ENCODE results near the gene DNPH1. TPM values are rescaled to one million over a fixed set of nuclear protein-coding genes. Genes with fewer than 3 reads are reported as not detected.

DNPH1 gene
- total RNA-seq, 1 experiment from 2014 or later, result 47.0 TPM

DNA sequence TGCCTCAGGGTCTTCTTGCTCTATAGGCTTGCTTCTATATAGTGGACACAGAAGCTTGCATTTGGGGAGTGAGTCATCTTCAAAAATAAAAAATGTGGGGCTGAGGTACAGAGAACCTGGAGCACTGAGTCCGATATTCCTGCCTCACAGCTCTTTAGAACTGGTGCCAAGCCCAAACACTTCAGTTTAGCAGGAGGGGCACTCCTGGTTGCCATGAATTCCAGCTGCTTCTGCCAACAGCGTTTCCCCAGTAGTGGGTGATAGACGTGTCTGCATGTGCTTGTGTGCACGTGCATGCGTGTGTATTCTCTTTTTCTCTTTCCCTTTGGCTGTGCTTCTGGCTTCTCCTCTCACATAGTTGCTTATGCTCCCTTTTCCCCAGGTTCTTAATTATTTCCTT is 11.9 kb downstream of the DNPH1 start:
- Histone ChIP-seq H2BK20ac (ENCODE audit: low read depth, low read length, poor library complexity, severe bottlenecking) (no peak overlapping the region), H3K56ac (ENCODE audit: insufficient read length, low read depth, low read length) (no peak overlapping the region), H3K9ac (ENCODE audit: extremely low read depth, insufficient read length, low read length) (no peak overlapping the region), H3K14ac (ENCODE audit: insufficient read depth, low read length) (no peak overlapping the region), H4K8ac (replicated peaks; ENCODE audit: insufficient read length, low read depth, low read length) (no peak overlapping the region), H3K79me1 (ENCODE audit: insufficient read depth, low read depth, low read length, poor library complexity, severe bottlenecking) (no peaks in the 10 kb centered on the region), H3K4me2 (ENCODE audit: insufficient read depth, insufficient read length, low read length) (no peak overlapping the region), H2BK12ac (ENCODE audit: insufficient read length, low read depth, low read length) (no peak overlapping the region), H3K18ac (ENCODE audit: insufficient read length, low read depth, low read length) (no peak overlapping the region), H3K23me2 (ENCODE audit: insufficient read length, low read depth, low read length, poor library complexity, severe bottlenecking) (no peaks in the 10 kb centered on the region), H4K5ac (ENCODE audit: insufficient read length, low read depth, low read length) (no peak overlapping the region), H3K9me3 (ENCODE audit: control insufficient read depth, low read depth, low read length) (no peaks in the 10 kb centered on the region), H4K91ac (ENCODE audit: insufficient read length, low read depth, low read length) (no peak overlapping the region), H2BK120ac (ENCODE audit: low read depth, low read length, poor library complexity, severe bottlenecking) (no peak overlapping the region), H3K27me3 (ENCODE audit: insufficient read depth, low read length) (no peaks in the 10 kb centered on the region), H2AK5ac (ENCODE audit: insufficient read length, low read length) (no peak overlapping the region), H4K20me1 (ENCODE audit: control insufficient read depth, insufficient read depth, insufficient read length) (no peaks in the 10 kb centered on the region), H2BK15ac (ENCODE audit: low read depth, low read length) (no peak overlapping the region), H3K4me1 (ENCODE audit: insufficient read depth, low read length) (no peaks in the 10 kb centered on the region; the same call in 1 of the 2 replicates), H3K23ac (ENCODE audit: insufficient read length, low read depth, low read length) (no peak overlapping the region), H3T11ph (ENCODE audit: low read length) (no peak overlapping the region), H3K79me2 (ENCODE audit: insufficient read depth, low read length) (no peaks in the 10 kb centered on the region), H2AFZ (ENCODE audit: low read length) (no peak overlapping the region), H3K27ac (ENCODE audit: insufficient read length, low read depth, low read length) (no peak overlapping the region), H2BK5ac (ENCODE audit: insufficient read length, low read length) (no peak overlapping the region), H3K4ac (ENCODE audit: low read depth, low read length) (no peak overlapping the region)
- TF ChIP-seq, protein P1, sequence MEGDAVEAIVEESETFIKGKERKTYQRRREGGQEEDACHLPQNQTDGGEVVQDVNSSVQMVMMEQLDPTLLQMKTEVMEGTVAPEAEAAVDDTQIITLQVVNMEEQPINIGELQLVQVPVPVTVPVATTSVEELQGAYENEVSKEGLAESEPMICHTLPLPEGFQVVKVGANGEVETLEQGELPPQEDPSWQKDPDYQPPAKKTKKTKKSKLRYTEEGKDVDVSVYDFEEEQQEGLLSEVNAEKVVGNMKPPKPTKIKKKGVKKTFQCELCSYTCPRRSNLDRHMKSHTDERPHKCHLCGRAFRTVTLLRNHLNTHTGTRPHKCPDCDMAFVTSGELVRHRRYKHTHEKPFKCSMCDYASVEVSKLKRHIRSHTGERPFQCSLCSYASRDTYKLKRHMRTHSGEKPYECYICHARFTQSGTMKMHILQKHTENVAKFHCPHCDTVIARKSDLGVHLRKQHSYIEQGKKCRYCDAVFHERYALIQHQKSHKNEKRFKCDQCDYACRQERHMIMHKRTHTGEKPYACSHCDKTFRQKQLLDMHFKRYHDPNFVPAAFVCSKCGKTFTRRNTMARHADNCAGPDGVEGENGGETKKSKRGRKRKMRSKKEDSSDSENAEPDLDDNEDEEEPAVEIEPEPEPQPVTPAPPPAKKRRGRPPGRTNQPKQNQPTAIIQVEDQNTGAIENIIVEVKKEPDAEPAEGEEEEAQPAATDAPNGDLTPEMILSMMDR (conservative IDR thresholded peaks at IDR 0.05), result no peak
- no CpG with 5 or more reads among the region's 5 CpGs for WGBS (ENCODE audit: extremely low coverage, insufficient read length, low lambda C conversion rate)
- Mint-ChIP-seq H3K36me3 (ENCODE audit: insufficient read depth in 1 of 3, low read depth in 3 of 3) (peaks cover 0 to 2% (median 2%) of the 10 kb centered on the region in 3 experiments; a peak in 2 of 7 replicates), H3K9me3 (no peaks in the 10 kb centered on the region), H3K4me3 (no peak overlapping the region; a peak in 1 of 5 replicates), H3K27ac (no peak overlapping the region; a peak in 1 of 7 replicates), H3K27me3 (ENCODE audit: low read depth) (peaks cover 3% of the 10 kb centered on the region), H3K4me1 (peaks cover 5 to 9% of the 10 kb centered on the region in 2 experiments; a peak in 3 of 4 replicates)
- DNase-seq, result no peak
